GM19463 (cell line): ENCODE data around the gene SRRM2.

Source experiments
- ATAC-seq: cut with Tn5 transposase; IDR thresholded peaks from one replicate; pipeline ENCODE4 v1.9.1; 2021; ENCODE audit warnings: mild to moderate bottlenecking, moderate library complexity; ENCODE audit not compliant: unreplicated experiment

The SRRM2 gene

GRCh38 chr16:2787961-2788360, 35.5 kb downstream of the SRRM2 start:
- ATAC-seq, result no peak

GRCh38 chr16:2790631-2791030, 38.2 kb downstream of the SRRM2 start:
- no peak for ATAC-seq

GRCh38 chr16:2791174-2791573, 38.7 kb downstream of the SRRM2 start:
- ATAC-seq, result no peak

- ATAC-seq, result no peak
Observed at GRCh38 chr16:2792940-2793339, 40.5 kb downstream of the SRRM2 start.

GRCh38 chr16:2795395-2796143, 43.1 kb downstream of the SRRM2 start:
- no peak for ATAC-seq

GRCh38 chr16:2798723-2799204, 46.3 kb downstream of the SRRM2 start:
- ATAC-seq, result no peak

GRCh38 chr16:2799205-2799858, 46.9 kb downstream of the SRRM2 start:
- ATAC-seq, result no peak

- no peak for ATAC-seq
Observed at GRCh38 chr16:2799859-2800226, 47.4 kb downstream of the SRRM2 start.

GRCh38 chr16:2803545-2804195, 51.2 kb downstream of the SRRM2 start:
- ATAC-seq, result no peak

GRCh38 chr16:2804728-2805127, 52.3 kb downstream of the SRRM2 start:
- ATAC-seq, result no peak

- ATAC-seq, result no peak
Observed at GRCh38 chr16:2806286-2806685, 53.8 kb downstream of the SRRM2 start.

GRCh38 chr16:2808181-2808580, 55.7 kb downstream of the SRRM2 start:
- no peak for ATAC-seq

- ATAC-seq, result no peak
Observed at GRCh38 chr16:2809149-2809760, 56.8 kb downstream of the SRRM2 start.

- no peak for ATAC-seq
Observed at GRCh38 chr16:2810651-2811050, 58.2 kb downstream of the SRRM2 start.

GRCh38 chr16:2811703-2812471, 59.4 kb downstream of the SRRM2 start:
- no peak for ATAC-seq

GRCh38 chr16:2813771-2814221, 61.4 kb downstream of the SRRM2 start:
- ATAC-seq, result no peak

GRCh38 chr16:2814551-2815298, 62.3 kb downstream of the SRRM2 start:
- ATAC-seq, result no peak

GRCh38 chr16:2815299-2815771, 62.9 kb downstream of the SRRM2 start:
- ATAC-seq, result no peak

GRCh38 chr16:2816751-2817339, 64.4 kb downstream of the SRRM2 start, which contains the start of gene PRSS21:
TSS of gene PRSS21 (plus strand) at chr16:2817237. CDS start at chr16:2817269, 32 bp downstream.
- no peak for ATAC-seq
